ENCODE measurements around the gene CLCNKA. TPM values are rescaled to one million over a fixed set of nuclear protein-coding genes. Genes with fewer than 3 reads are reported as not detected.

Gene CLCNKA
- polyA plus RNA-seq, 1 of the 3 experiments (the other 2 are of a cell fraction): 0.03 TPM

- Histone ChIP-seq H3K4me3 (ENCODE audit: low read depth in 2 of 2, low read length in 1 of 2) (no peak overlapping the region), H2AFZ (ENCODE audit: low read depth) (no peak overlapping the region), H3K27ac (ENCODE audit: low read depth in 2 of 2, low read length in 1 of 2) (no peak overlapping the region), H3K27me3 (ENCODE audit: insufficient read depth) (no peaks in the 10 kb centered on the region), H4K20me1 (ENCODE audit: insufficient read depth) (no peaks in the 10 kb centered on the region), H3F3A (replicated peaks; ENCODE audit: insufficient read depth) (no peaks in the 10 kb centered on the region), H3K79me2 (ENCODE audit: insufficient read depth) (no peaks in the 10 kb centered on the region), H3K36me3 (replicated peaks in 1 of 2; ENCODE audit: control insufficient read depth in 1 of 2, insufficient read depth in 2 of 2, low read length in 1 of 2) (no peaks in the 10 kb centered on the region), H3K9me2 (no peaks in the 10 kb centered on the region), H3K9me3 (no peaks in the 10 kb centered on the region), H3K4me2 (no peak overlapping the region), H3K4me1 (ENCODE audit: control insufficient read depth in 1 of 2, insufficient read depth in 2 of 2, low read depth in 1 of 2, low read length in 1 of 2) (no peaks in the 10 kb centered on the region), H3K9ac (no peak overlapping the region)
- no peak for TF ChIP-seq SMC3 (IDR thresholded peaks at IDR 0.05; ENCODE audit: low read depth, low read length)
- POLR2A ChIA-PET: no interaction called here
- CTCF ChIA-PET: interaction anchor here (1.0 to 1.2 kb wide), 2 partner anchors 175 to 198 kb away, joined by 3 to 4 read pairs; no protein-coding TSS in a partner anchor
- WGBS (ENCODE audit: low lambda C conversion rate): 78% methylated on average over 9 of the region's 9 CpGs
- no peak for DNase-seq
Observed at GRCh38 chr1:15989776-15990175, 32.1 kb upstream of the CLCNKA start.

GRCh38 chr1:15991427-15992186 lies 30.2 kb upstream of the CLCNKA start:
- ChIA-PET POLR2A (no interaction called here), CTCF (no interaction called here)
- Histone ChIP-seq H3K79me2 (ENCODE audit: insufficient read depth) (no peaks in the 10 kb centered on the region), H3K9me3 (no peaks in the 10 kb centered on the region), H3K4me2 (no peak overlapping the region), H2AFZ (ENCODE audit: low read depth) (no peak overlapping the region), H3K9me2 (no peaks in the 10 kb centered on the region), H3K4me1 (ENCODE audit: control insufficient read depth in 1 of 2, insufficient read depth in 2 of 2, low read depth in 1 of 2, low read length in 1 of 2) (no peaks in the 10 kb centered on the region), H3K27me3 (ENCODE audit: insufficient read depth) (no peaks in the 10 kb centered on the region), H3K4me3 (ENCODE audit: low read depth in 2 of 2, low read length in 1 of 2) (no peak overlapping the region), H3K27ac (ENCODE audit: low read depth in 2 of 2, low read length in 1 of 2) (no peak overlapping the region), H3K36me3 (replicated peaks in 1 of 2; ENCODE audit: control insufficient read depth in 1 of 2, insufficient read depth in 2 of 2, low read length in 1 of 2) (no peaks in the 10 kb centered on the region), H3F3A (replicated peaks; ENCODE audit: insufficient read depth) (no peaks in the 10 kb centered on the region), H4K20me1 (ENCODE audit: insufficient read depth) (no peaks in the 10 kb centered on the region), H3K9ac (no peak overlapping the region)
- TF ChIP-seq CTCF (IDR thresholded peaks at IDR 0.05): no peak
- DNase-seq: no peak
- no CpG with 5 or more reads among the region's 11 CpGs for WGBS (ENCODE audit: low lambda C conversion rate)

GRCh38 chr1:15992187-15992553 lies 29.7 kb upstream of the CLCNKA start:
- no peaks in the 10 kb centered on the region for H3K9me3 ChIP-seq
- H3K36me3 ChIP-seq (replicated peaks in 1 of 2; ENCODE audit: control insufficient read depth in 1 of 2, insufficient read depth in 2 of 2, low read length in 1 of 2): no peaks in the 10 kb centered on the region
- no peak for DNase-seq
- H3F3A ChIP-seq (replicated peaks; ENCODE audit: insufficient read depth): no peaks in the 10 kb centered on the region
- H3K4me1 ChIP-seq (ENCODE audit: control insufficient read depth in 1 of 2, insufficient read depth in 2 of 2, low read depth in 1 of 2, low read length in 1 of 2): no peaks in the 10 kb centered on the region
- 86% methylated on average over 6 of the region's 7 CpGs for WGBS (ENCODE audit: low lambda C conversion rate)
- no peaks in the 10 kb centered on the region for H4K20me1 ChIP-seq (ENCODE audit: insufficient read depth)
- H3K9ac ChIP-seq: no peak overlapping the region
- no peaks in the 10 kb centered on the region for H3K79me2 ChIP-seq (ENCODE audit: insufficient read depth)
- ChIA-PET POLR2A (no interaction called here), CTCF (no interaction called here)
- no peak overlapping the region for H3K27ac ChIP-seq (ENCODE audit: low read depth in 2 of 2, low read length in 1 of 2)
- H3K27me3 ChIP-seq (ENCODE audit: insufficient read depth): no peaks in the 10 kb centered on the region
- TF ChIP-seq RFX5 (IDR thresholded peaks at IDR 0.05; ENCODE audit: low read length) (no peak), MAX (IDR thresholded peaks at IDR 0.05; ENCODE audit: low read depth) (no peak)
- H3K4me2 ChIP-seq: no peak overlapping the region
- no peak overlapping the region for H3K4me3 ChIP-seq (ENCODE audit: low read depth in 2 of 2, low read length in 1 of 2)
- H2AFZ ChIP-seq (ENCODE audit: low read depth): no peak overlapping the region
- H3K9me2 ChIP-seq: no peaks in the 10 kb centered on the region
